ENCODE results near the gene LBR.

GRCh38 chr1:225371366-225372010 lies 56.4 kb downstream of the LBR start:
- TF ChIP-seq EP300 (IDR thresholded peaks at IDR 0.05) (no peak), POLR2A (IDR thresholded peaks at IDR 0.05) (no peak), CTCF (IDR thresholded peaks at IDR 0.05) (no peak)

All from suprapubic skin (tissue), 3 donors.